Measurements from ENCODE around the gene HOOK2. TPM values are rescaled to one million over a fixed set of nuclear protein-coding genes. Genes with fewer than 3 reads are reported as not detected.
"Not testable (repeated sequence)": the region's sequence is repeated elsewhere in the genome, so short reads cannot be mapped to it uniquely, and the experiment has no call there.

HOOK2 gene
- total and polyA plus RNA-seq, 2 donors (not counting 1 experiment from before 2014, with no cell fraction given) = 6.6 to 26.6 TPM

- Histone ChIP-seq H3K9ac (ENCODE audit: insufficient read depth, low read length) (peak overlapping the region; percentile 73), H4K20me1 (ENCODE audit: control insufficient read depth, extremely low read depth, insufficient read depth, low read length) (no peaks in the 10 kb centered on the region), H2AFZ (ENCODE audit: low read length) (peak overlapping the region; percentile 82), H3K4me2 (ENCODE audit: extremely low read depth, insufficient read depth, low read length) (peak overlapping the region; percentile 99), H3K27me3 (ENCODE audit: control insufficient read depth, insufficient read depth, low read length) (no peaks in the 10 kb centered on the region), H3K36me3 (ENCODE audit: control insufficient read depth, insufficient read depth, low read length) (no peaks in the 10 kb centered on the region), H3K4me1 (ENCODE audit: control insufficient read depth, extremely low read depth, insufficient read depth, low read length) (peaks cover 11% of the 10 kb centered on the region), H3K27ac (ENCODE audit: insufficient read depth, low read length) (peak overlapping the region; percentile 52), H3K79me2 (ENCODE audit: control insufficient read depth, insufficient read depth, low read length) (peaks cover 3% of the 10 kb centered on the region), H3K4me3 (replicated peaks in 1 of 4; ENCODE audit: control extremely low read depth in 1 of 4, insufficient read depth in 1 of 4, low read depth in 3 of 4, low read length in 4 of 4) (peak overlapping the region; percentile 79 to 87 (median 85)), H3K9me3 (ENCODE audit: control insufficient read depth, insufficient read depth, low read depth, low read length) (no peaks in the 10 kb centered on the region)
- TF ChIP-seq CTCF (conservative IDR thresholded peaks at IDR 0.05 in 1 of 2, IDR thresholded peaks at IDR 0.05 in 1 of 2; ENCODE audit: low read depth in 1 of 2, low read length in 2 of 2) (no peak), EZH2 (IDR thresholded peaks at IDR 0.05; ENCODE audit: low read length, missing control alignments) (no peak)
- no peak for DNase-seq (ENCODE audit: low read depth in 2 of 2)
Measured at GRCh38 chr19:12800923-12801465, 25.6 kb upstream of the HOOK2 start.

DNA sequence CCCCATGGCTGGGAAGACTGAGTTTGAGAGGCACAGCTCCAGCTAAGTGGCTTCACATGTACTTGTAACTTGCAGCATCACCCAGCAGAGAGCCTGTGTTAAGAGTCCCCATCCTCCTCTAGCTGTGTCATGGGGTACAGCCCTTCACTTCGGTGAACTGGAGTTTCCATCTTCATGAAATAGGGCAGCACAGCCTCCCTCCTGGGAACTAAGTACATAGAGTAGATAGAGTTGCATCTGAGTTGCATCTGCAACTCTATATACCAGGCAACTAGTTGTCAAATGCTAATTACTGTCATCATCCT lies 25.1 kb upstream of the HOOK2 start:
- H3K27me3 ChIP-seq (ENCODE audit: control insufficient read depth, insufficient read depth, low read length) = no peaks in the 10 kb centered on the region
- H4K20me1 ChIP-seq (ENCODE audit: control insufficient read depth, extremely low read depth, insufficient read depth, low read length) = no peaks in the 10 kb centered on the region
- peaks cover 13% of the 10 kb centered on the region for H3K4me1 ChIP-seq (ENCODE audit: control insufficient read depth, extremely low read depth, insufficient read depth, low read length)
- H3K4me3 ChIP-seq (replicated peaks in 1 of 4; ENCODE audit: control extremely low read depth in 1 of 4, insufficient read depth in 1 of 4, low read depth in 3 of 4, low read length in 4 of 4) = peak overlapping the region in 3 of 4 experiments; percentile 85 to 87 (median 85)
- H3K9me3 ChIP-seq (ENCODE audit: control insufficient read depth, insufficient read depth, low read depth, low read length) = no peaks in the 10 kb centered on the region
- H3K36me3 ChIP-seq (ENCODE audit: control insufficient read depth, insufficient read depth, low read length) = no peaks in the 10 kb centered on the region
- peak overlapping the region; percentile 99 for H3K4me2 ChIP-seq (ENCODE audit: extremely low read depth, insufficient read depth, low read length)
- TF ChIP-seq EZH2 (IDR thresholded peaks at IDR 0.05; ENCODE audit: low read length, missing control alignments) (no peak), CTCF (conservative IDR thresholded peaks at IDR 0.05 in 1 of 2, IDR thresholded peaks at IDR 0.05 in 1 of 2; ENCODE audit: low read depth in 1 of 2, low read length in 2 of 2) (no peak)
- H3K79me2 ChIP-seq (ENCODE audit: control insufficient read depth, insufficient read depth, low read length) = peaks cover 3% of the 10 kb centered on the region
- no peak overlapping the region for H3K27ac ChIP-seq (ENCODE audit: insufficient read depth, low read length)
- H3K9ac ChIP-seq (ENCODE audit: insufficient read depth, low read length) = no peak overlapping the region
- H2AFZ ChIP-seq (ENCODE audit: low read length) = no peak overlapping the region
- no peak for DNase-seq (ENCODE audit: low read depth in 2 of 2)

DNA sequence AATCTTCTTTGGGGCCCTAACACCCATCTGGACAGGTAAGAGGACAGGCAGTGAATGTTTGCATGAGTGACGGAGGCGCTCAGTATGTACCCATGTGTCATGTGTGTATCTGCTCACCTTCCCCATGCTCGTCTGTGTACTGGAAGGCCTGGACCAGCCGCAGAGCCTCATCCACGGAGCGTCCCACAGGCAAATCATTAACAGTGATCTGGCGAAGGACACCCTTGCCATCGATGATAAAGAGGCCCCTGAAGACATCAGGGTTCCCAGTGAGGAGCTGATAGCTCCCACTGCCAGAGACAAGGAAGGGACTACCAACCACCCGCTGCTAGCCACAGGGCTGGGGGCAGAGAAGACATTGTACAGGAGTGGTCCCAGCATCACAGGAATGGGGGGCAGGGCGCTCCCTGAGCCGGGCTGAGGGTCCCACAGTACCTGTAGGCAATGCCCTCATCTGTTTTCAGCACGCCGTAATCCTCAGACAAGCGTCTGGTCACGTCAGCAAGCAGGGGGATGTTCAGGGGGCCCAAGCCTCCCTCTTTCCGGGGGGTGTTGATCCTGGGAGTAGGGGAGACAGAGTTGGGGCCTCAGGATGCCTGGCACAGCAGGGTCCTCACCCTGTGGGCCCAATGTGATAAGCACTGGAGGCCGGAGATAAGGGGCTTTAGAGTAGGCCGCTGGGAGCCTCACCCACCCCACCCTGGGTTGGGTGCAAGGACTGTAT lies 24.6 kb upstream of the HOOK2 start:
- H3K4me1 ChIP-seq (ENCODE audit: control insufficient read depth, extremely low read depth, insufficient read depth, low read length) = peaks cover 13% of the 10 kb centered on the region
- no peak overlapping the region for H3K9ac ChIP-seq (ENCODE audit: insufficient read depth, low read length)
- no peak overlapping the region for H3K4me2 ChIP-seq (ENCODE audit: extremely low read depth, insufficient read depth, low read length)
- no peak for TF ChIP-seq EZH2 (IDR thresholded peaks at IDR 0.05; ENCODE audit: low read length, missing control alignments)
- TF ChIP-seq CTCF (conservative IDR thresholded peaks at IDR 0.05 in 1 of 2, IDR thresholded peaks at IDR 0.05 in 1 of 2; ENCODE audit: low read depth in 1 of 2, low read length in 2 of 2) = no peak
- H2AFZ ChIP-seq (ENCODE audit: low read length) = no peak overlapping the region
- no peaks in the 10 kb centered on the region for H3K36me3 ChIP-seq (ENCODE audit: control insufficient read depth, insufficient read depth, low read length)
- DNase-seq (ENCODE audit: low read depth in 2 of 2) = no peak
- H3K79me2 ChIP-seq (ENCODE audit: control insufficient read depth, insufficient read depth, low read length) = peaks cover 3% of the 10 kb centered on the region
- no peaks in the 10 kb centered on the region for H3K9me3 ChIP-seq (ENCODE audit: control insufficient read depth, insufficient read depth, low read depth, low read length)
- no peaks in the 10 kb centered on the region for H3K27me3 ChIP-seq (ENCODE audit: control insufficient read depth, insufficient read depth, low read length)
- H3K4me3 ChIP-seq (replicated peaks in 1 of 4; ENCODE audit: control extremely low read depth in 1 of 4, insufficient read depth in 1 of 4, low read depth in 3 of 4, low read length in 4 of 4) = no peak overlapping the region
- no peaks in the 10 kb centered on the region for H4K20me1 ChIP-seq (ENCODE audit: control insufficient read depth, extremely low read depth, insufficient read depth, low read length)
- H3K27ac ChIP-seq (ENCODE audit: insufficient read depth, low read length) = no peak overlapping the region

DNA sequence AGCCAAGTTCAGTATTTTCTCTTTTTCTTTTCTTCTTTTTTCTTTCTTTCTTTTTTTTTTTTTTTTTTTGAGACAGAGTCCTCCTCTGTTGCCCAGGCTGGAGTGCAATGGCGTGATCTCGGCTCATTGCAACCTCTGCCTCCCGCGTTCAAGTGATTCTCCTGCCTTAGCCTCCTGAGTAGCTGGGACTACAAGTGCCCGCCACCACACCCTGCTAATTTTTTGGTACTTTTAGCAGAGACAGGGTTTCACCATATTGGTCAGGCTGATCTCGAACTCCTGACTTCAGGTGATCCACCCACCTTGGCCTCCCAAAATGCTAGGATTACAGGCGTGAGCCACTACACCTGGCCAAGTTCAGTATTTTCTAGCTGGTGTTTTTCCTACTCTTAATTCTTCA lies 22.3 kb upstream of the HOOK2 start:
- not testable (repeated sequence) for H3K27me3 ChIP-seq (ENCODE audit: control insufficient read depth, insufficient read depth, low read length); H3K9me3 ChIP-seq (ENCODE audit: control insufficient read depth, insufficient read depth, low read depth, low read length); H3K4me2 ChIP-seq (ENCODE audit: extremely low read depth, insufficient read depth, low read length); H3K79me2 ChIP-seq (ENCODE audit: control insufficient read depth, insufficient read depth, low read length); H2AFZ ChIP-seq (ENCODE audit: low read length); H3K36me3 ChIP-seq (ENCODE audit: control insufficient read depth, insufficient read depth, low read length); DNase-seq (ENCODE audit: low read depth in 2 of 2); H3K9ac ChIP-seq (ENCODE audit: insufficient read depth, low read length); H3K4me3 ChIP-seq (replicated peaks in 1 of 4; ENCODE audit: control extremely low read depth in 1 of 4, insufficient read depth in 1 of 4, low read depth in 3 of 4, low read length in 4 of 4); H3K27ac ChIP-seq (ENCODE audit: insufficient read depth, low read length); H4K20me1 ChIP-seq (ENCODE audit: control insufficient read depth, extremely low read depth, insufficient read depth, low read length)
- H3K4me1 ChIP-seq (ENCODE audit: control insufficient read depth, extremely low read depth, insufficient read depth, low read length) = peaks cover 15% of the 10 kb centered on the region

Data from fibroblast of lung (primary cell).